IMR-90 (cell line): Measurements from ENCODE around the gene PCSK6. TPM values are rescaled to one million over a fixed set of nuclear protein-coding genes. Genes with fewer than 3 reads are reported as not detected.

Source experiments
- ATAC-seq: fragments of 200-7000 bp; cut with Tn5 transposase; 2 replicates; pipeline ENCODE4 v1.9.1; 2020; ENCODE audit warnings: low read depth, mild to moderate bottlenecking, moderate library complexity
- BruUV-seq: library from RNA; stranded (reverse); fragments of 400-500 nt; replicated peaks from 2 replicates; lab custom pipeline; 2021; lab: Mats Ljungman, UMichigan
- CTCF ChIA-PET: fragments of 300-600 bp; formaldehyde crosslinking; extraction: SDS; loops from one replicate; lab custom pipeline; 2021; ENCODE audit warnings: antibody characterized with exemption; lab: Yijun Ruan, JAX
- POLR2A ChIA-PET: fragments of 300-600 bp; sonication (Branson Sonifier 250); formaldehyde crosslinking; loops from one replicate; lab custom pipeline; 2022; ENCODE audit warnings: antibody characterized with exemption; ENCODE audit not compliant: unreplicated experiment; lab: Charles Lee
- DNase-seq: peaks from one replicate; pipeline ENCODE4 v3.0.0; 2013
- H2AFZ ChIP-seq: replicated peaks from 2 replicates; pipeline ENCODE3; 2013; ENCODE audit warnings: low read length, mild to moderate bottlenecking; ENCODE audit not compliant: poor library complexity
- H2AK5ac ChIP-seq: 2 replicates; pipeline ENCODE4 v1.6.1; 2013; ENCODE audit warnings: low read depth, low read length, inconsistent platforms
- H2AK9ac ChIP-seq: replicated peaks from 2 replicates; pipeline ENCODE3; 2013; ENCODE audit warnings: mild to moderate bottlenecking, low read depth, low read length, moderate library complexity; ENCODE audit not compliant: poor library complexity
- H2BK120ac ChIP-seq: 2 replicates; pipeline ENCODE4 v1.6.1; 2013; ENCODE audit warnings: low read depth, low read length, inconsistent platforms
- H2BK15ac ChIP-seq: 3 replicates; pipeline ENCODE4 v1.6.1; 2013; ENCODE audit warnings: low read depth, low read length, inconsistent platforms
- H2BK20ac ChIP-seq: 2 replicates; pipeline ENCODE4 v1.6.1; 2013; ENCODE audit warnings: low read depth, mild to moderate bottlenecking, inconsistent platforms, low read length, moderate library complexity
- H2BK5ac ChIP-seq: 2 replicates; pipeline ENCODE4 v1.6.1; 2013; ENCODE audit warnings: mild to moderate bottlenecking, low read depth, low read length, inconsistent platforms; ENCODE audit not compliant: poor library complexity, severe bottlenecking
- H3K14ac ChIP-seq: replicated peaks from 2 replicates; pipeline ENCODE4 v1.6.1; 2013; ENCODE audit warnings: low read depth, low read length, inconsistent platforms
- H3K18ac ChIP-seq: 2 replicates; pipeline ENCODE4 v1.6.1; 2013; ENCODE audit warnings: low read depth, low read length, control low read depth
- H3K23ac ChIP-seq: 2 replicates; pipeline ENCODE4 v1.6.1; 2013; ENCODE audit warnings: low read depth, low read length, inconsistent platforms
- H3K27ac ChIP-seq: 2 replicates; pipeline ENCODE4 v1.5.1; 2013; ENCODE audit warnings: mild to moderate bottlenecking, control low read depth, low read length; ENCODE audit not compliant: insufficient read depth
- H3K27me3 ChIP-seq: 2 replicates; pipeline ENCODE4 v1.6.1; 2013; ENCODE audit warnings: low read length; ENCODE audit not compliant: control insufficient read depth, insufficient read depth
- H3K36me3 ChIP-seq: 2 replicates; pipeline ENCODE4 v1.6.1; 2013; ENCODE audit warnings: low read length, mixed read lengths; ENCODE audit not compliant: control insufficient read depth, insufficient read depth
- H3K4ac ChIP-seq: 2 replicates; pipeline ENCODE4 v1.6.1; 2013; ENCODE audit warnings: low read depth, low read length, inconsistent platforms
- H3K4me1 ChIP-seq: 2 replicates; pipeline ENCODE4 v1.6.1; 2013; ENCODE audit warnings: low read length, mixed read lengths; ENCODE audit not compliant: control insufficient read depth, insufficient read depth
- H3K4me2 ChIP-seq: 2 replicates; pipeline ENCODE4 v1.6.1; 2013; ENCODE audit warnings: low read depth, mild to moderate bottlenecking, control low read depth, low read length, moderate library complexity
- H3K4me3 ChIP-seq: 2 replicates; pipeline ENCODE4 v1.5.1; 2013; ENCODE audit warnings: low read depth, mild to moderate bottlenecking, control low read depth, low read length, moderate library complexity; ENCODE audit not compliant: insufficient read depth
- H3K56ac ChIP-seq: 2 replicates; pipeline ENCODE4 v1.6.1; 2013; ENCODE audit warnings: low read length, inconsistent platforms; ENCODE audit not compliant: insufficient read depth; ENCODE audit errors: extremely low read depth
- H3K79me1 ChIP-seq, 2 experiments: 2 replicates each; pipeline ENCODE4 v1.6.1; 2013; ENCODE audit warnings: low read length in 2 of 2, inconsistent platforms in 1 of 2, low read depth in 1 of 2
- H3K9ac ChIP-seq: 2 replicates; pipeline ENCODE4 v1.6.1; 2013; ENCODE audit warnings: low read depth, low read length, control low read depth
- H3K9me1 ChIP-seq: 2 replicates; pipeline ENCODE4 v1.6.1; 2013; ENCODE audit warnings: low read length, inconsistent platforms; ENCODE audit not compliant: insufficient read depth
- H3K9me3 ChIP-seq: 2 replicates; pipeline ENCODE4 v1.6.1; 2013; ENCODE audit warnings: low read length; ENCODE audit not compliant: control insufficient read depth, insufficient read depth
- H4K20me1 ChIP-seq: 2 replicates; pipeline ENCODE4 v1.6.1; 2013; ENCODE audit warnings: low read length, inconsistent platforms; ENCODE audit not compliant: insufficient read depth
- H4K5ac ChIP-seq: 2 replicates; pipeline ENCODE4 v1.6.1; 2013; ENCODE audit warnings: mild to moderate bottlenecking, low read depth, low read length, control low read depth
- H4K8ac ChIP-seq, 2 experiments: 2 replicates each; pipeline ENCODE4 v1.6.1; 2013; ENCODE audit warnings: low read depth in 2 of 2, low read length in 2 of 2, control low read depth in 1 of 2, inconsistent platforms in 1 of 2
- H4K91ac ChIP-seq: 2 replicates; pipeline ENCODE4 v1.6.1; 2013; ENCODE audit warnings: low read depth, low read length, inconsistent platforms; ENCODE audit not compliant: insufficient read depth
- POLR2A ChIP-seq: IDR thresholded peaks from 2 replicates; pipeline ENCODE4 v1.6.1; 2012; ENCODE audit warnings: mild to moderate bottlenecking, low read depth, low read length
- RCOR1 ChIP-seq: IDR thresholded peaks from 2 replicates; pipeline ENCODE4 v1.6.1; 2012; ENCODE audit warnings: mild to moderate bottlenecking, low read length, improper control_type of control experiment; ENCODE audit not compliant: insufficient replicate concordance
- WGBS, 2 experiments: methylation state at CpG; one replicate each; pipeline versions ENCODE4 v1.1.5 to v1.1.7; 2013; ENCODE audit warnings: missing lambda C conversion rate in 2 of 2; ENCODE audit not compliant: insufficient read length in 1 of 2; ENCODE audit errors: extremely low coverage in 2 of 2; 5-methylcytosine and 5-hydroxymethylcytosine counted together
- dilution Hi-C: fragments of 300-500 bp; cut with HindIII; formaldehyde crosslinking; loops from one replicate; pipeline ENCODE4 v1.14.3; 2018; ENCODE audit warnings: low sequenced_read_pairs; ENCODE audit not compliant: unreplicated experiment
- in situ Hi-C: fragments of 300-500 bp; cut with MboI; formaldehyde crosslinking; loops from 3 replicates; pipeline ENCODE4 v1.14.3; 2019; ENCODE audit warnings: low sequenced_read_pairs, inconsistent platforms, mixed read lengths
- intact Hi-C: fragments of 100-400 bp; cut with micrococcal nuclease; formaldehyde crosslinking; loops from 2 replicates; pipeline ENCODE4 v1.10.0; 2022
- polyA plus RNA-seq, 3 experiments: library from polyadenylated mRNA; depleted of rRNA; stranded (reverse); fragments of >200 nt; gene quantifications; 2 replicates each; pipeline ENCODE4 v1.2.3, GENCODE V29; 2012; ENCODE audit warnings: low replicate concordance in 1 of 3
- total RNA-seq: library from RNA; depleted of rRNA; stranded (reverse); fragments of >200 nt; gene quantifications from 2 replicates; pipeline ENCODE4 v1.2.3, GENCODE V29; 2012
- TF ChIP-seq, protein P1 (sequence below): fragments of 150-350 bp; IDR thresholded peaks from 2 replicates; pipeline ENCODE4 v1.6.1; 2016; ENCODE audit warnings: low read depth, mild to moderate bottlenecking, low read length, moderate library complexity, borderline replicate concordance

Gene PCSK6
- total and polyA plus RNA-seq, 2 of the 4 experiments (the other 2 are of a cell fraction), result not detected

- Histone ChIP-seq H3K9ac (no peak overlapping the region), H2BK5ac (no peak overlapping the region), H3K4me1 (peaks cover 10% of the 10 kb centered on the region), H3K27ac (no peak overlapping the region), H3K4ac (no peak overlapping the region), H4K20me1 (peaks cover 9% of the 10 kb centered on the region; the same call in 1 of the 2 replicates), H3K56ac (no peak overlapping the region), H3K4me2 (no peak overlapping the region), H3K36me3 (peaks cover 14% of the 10 kb centered on the region), H4K5ac (no peak overlapping the region), H4K91ac (no peak overlapping the region), H3K14ac (peak overlapping the region; percentile 39; the same call in 1 of the 2 replicates), H3K18ac (no peak overlapping the region), H2BK120ac (no peak overlapping the region), H2AK9ac (peak overlapping the region; percentile 79), H3K9me3 (no peaks in the 10 kb centered on the region), H3K9me1 (peaks cover 23% of the 10 kb centered on the region), H3K23ac (no peak overlapping the region), H3K4me3 (no peak overlapping the region), H3K79me1 (0 out of 4 replicates have a peak, but pooled peaks cover 0 to 6% of the 10 kb centered on the region in 2 experiments), H2BK20ac (no peak overlapping the region), H3K27me3 (no peaks in the 10 kb centered on the region), H2BK15ac (no peak overlapping the region), H2AFZ (no peak overlapping the region), H4K8ac (peak overlapping the region in 1 of 2 experiments; percentile 16; a peak in 1 of 4 replicates), H2AK5ac (peak overlapping the region; percentile 70; the same call in 1 of the 2 replicates)
- TF ChIP-seq RCOR1, result no peak
- TF ChIP-seq, protein P1, sequence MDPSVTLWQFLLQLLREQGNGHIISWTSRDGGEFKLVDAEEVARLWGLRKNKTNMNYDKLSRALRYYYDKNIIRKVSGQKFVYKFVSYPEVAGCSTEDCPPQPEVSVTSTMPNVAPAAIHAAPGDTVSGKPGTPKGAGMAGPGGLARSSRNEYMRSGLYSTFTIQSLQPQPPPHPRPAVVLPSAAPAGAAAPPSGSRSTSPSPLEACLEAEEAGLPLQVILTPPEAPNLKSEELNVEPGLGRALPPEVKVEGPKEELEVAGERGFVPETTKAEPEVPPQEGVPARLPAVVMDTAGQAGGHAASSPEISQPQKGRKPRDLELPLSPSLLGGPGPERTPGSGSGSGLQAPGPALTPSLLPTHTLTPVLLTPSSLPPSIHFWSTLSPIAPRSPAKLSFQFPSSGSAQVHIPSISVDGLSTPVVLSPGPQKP, result no peak
- TF ChIP-seq POLR2A, result no peak
- ATAC-seq, result no peak
- CTCF ChIA-PET, result no interaction called here
- intact Hi-C loops (no loop called here), dilution Hi-C loops (no loop called here), in situ Hi-C loops (loop anchor here (10.0 to 25.0 kb wide), 3 partner anchors 353 to 630 kb away; partner anchors contain the start of gene LRRK1)
- BruUV-seq, result no TSS peak
- no peak for DNase-seq
- WGBS, 2 experiments, result 100% methylated on average over 4 of the region's 17 CpGs; no CpG with 5 or more reads in 1 of the 2 experiments
- POLR2A ChIA-PET, result no interaction called here
Measured at GRCh38 chr15:101264911-101265641, 224.4 kb downstream of the PCSK6 start.
